ENCODE data around the gene FNDC3B. TPM values are rescaled to one million over a fixed set of nuclear protein-coding genes. Genes with fewer than 3 reads are reported as not detected.

FNDC3B gene
- total RNA-seq, 2 experiments from 2014 or later: 13.4 to 15.3 TPM

DNA sequence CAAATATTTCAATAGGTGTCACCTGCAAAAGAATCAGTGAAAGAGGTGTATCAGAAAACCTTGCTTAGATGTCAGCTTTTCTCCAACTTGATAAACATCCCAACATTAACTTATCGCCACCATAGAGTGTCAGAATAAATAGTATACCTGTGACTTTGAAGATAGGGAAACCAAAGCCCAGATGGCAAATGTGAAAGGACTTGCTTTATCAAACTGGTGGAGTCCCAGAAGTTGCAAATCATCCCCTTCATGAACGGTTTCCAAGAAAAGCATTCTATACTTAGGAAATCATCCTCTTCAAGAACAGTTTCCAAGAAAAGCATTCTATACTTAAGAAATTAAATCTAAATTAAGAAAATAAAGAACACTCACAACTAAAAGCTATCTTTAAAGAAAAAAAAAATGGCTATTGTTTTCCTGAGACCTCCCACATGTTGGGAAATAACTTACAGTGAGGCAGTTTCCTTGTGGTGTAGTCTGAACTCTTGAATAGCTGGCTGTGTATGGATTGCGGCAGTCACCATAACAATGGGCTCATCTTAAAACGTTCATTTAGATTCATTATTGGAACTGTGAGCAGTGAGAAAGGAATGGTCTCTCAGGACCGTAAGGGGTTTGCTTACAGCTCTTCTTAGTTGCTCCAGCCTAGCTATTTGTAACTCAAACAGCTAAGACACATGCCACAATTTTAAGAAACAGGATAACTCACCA is 352.4 kb downstream of the FNDC3B start:
- Mint-ChIP-seq H3K9me3 (peaks cover 6% of the 10 kb centered on the region), H3K4me1 (peaks cover 3% of the 10 kb centered on the region), H3K4me3 (no peak overlapping the region), H3K27me3 (no peaks in the 10 kb centered on the region), H3K27ac (no peak overlapping the region), H3K36me3 (ENCODE audit: low read depth) (peaks cover 1% of the 10 kb centered on the region)
- DNase-seq: no peak
- ChIA-PET POLR2A (no interaction called here), CTCF (interaction anchor here (0.7 kb wide), 1 partner anchor 276 kb away, joined by 4 read pairs; no protein-coding TSS in a partner anchor)

DNA sequence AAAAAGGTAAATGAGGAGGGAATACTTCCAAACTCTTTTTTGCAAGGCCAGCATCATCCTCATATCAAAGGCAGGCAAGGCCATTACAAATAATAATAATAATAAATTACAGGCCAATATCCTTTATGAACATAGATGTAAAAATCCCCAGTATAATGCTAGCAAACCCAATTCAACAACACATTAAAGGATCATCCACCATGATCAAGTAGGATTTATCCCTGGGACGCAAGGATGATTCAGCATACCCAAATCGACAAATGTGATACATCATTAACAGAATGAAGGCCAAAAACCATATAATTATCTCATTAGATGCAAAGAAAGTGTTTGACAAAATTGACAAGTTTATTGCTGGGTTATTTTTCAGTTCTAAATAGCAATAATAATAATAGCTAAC is 355.3 kb downstream of the FNDC3B start:
- Mint-ChIP-seq H3K36me3 (ENCODE audit: low read depth) (peaks cover 1% of the 10 kb centered on the region), H3K4me1 (peaks cover 3% of the 10 kb centered on the region), H3K27ac (no peak overlapping the region), H3K9me3 (peaks cover 6% of the 10 kb centered on the region), H3K27me3 (no peaks in the 10 kb centered on the region), H3K4me3 (no peak overlapping the region)
- ChIA-PET POLR2A (no interaction called here), CTCF (no interaction called here)
- DNase-seq: no peak

DNA sequence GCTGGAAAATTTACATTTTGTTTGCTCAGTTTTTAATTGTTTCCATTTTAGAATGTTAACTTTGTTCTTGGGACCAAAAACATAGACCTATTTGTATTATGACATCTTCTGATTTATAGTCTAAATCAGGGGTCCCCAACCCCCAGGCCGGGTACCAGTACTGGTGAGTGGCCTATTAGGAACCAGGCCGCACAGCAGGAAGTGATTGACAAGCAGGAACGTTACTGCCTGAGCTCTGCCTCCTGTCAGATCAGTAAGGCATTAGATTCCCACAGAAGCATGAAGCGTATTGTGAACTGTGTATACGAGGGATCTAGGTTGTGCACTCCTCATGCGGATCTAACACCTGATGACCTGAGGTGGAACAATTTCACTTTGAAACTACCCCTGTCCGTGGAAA is 357.0 kb downstream of the FNDC3B start:
- peaks cover 3% of the 10 kb centered on the region for H3K4me1 Mint-ChIP-seq
- H3K27me3 Mint-ChIP-seq: no peaks in the 10 kb centered on the region

DNA sequence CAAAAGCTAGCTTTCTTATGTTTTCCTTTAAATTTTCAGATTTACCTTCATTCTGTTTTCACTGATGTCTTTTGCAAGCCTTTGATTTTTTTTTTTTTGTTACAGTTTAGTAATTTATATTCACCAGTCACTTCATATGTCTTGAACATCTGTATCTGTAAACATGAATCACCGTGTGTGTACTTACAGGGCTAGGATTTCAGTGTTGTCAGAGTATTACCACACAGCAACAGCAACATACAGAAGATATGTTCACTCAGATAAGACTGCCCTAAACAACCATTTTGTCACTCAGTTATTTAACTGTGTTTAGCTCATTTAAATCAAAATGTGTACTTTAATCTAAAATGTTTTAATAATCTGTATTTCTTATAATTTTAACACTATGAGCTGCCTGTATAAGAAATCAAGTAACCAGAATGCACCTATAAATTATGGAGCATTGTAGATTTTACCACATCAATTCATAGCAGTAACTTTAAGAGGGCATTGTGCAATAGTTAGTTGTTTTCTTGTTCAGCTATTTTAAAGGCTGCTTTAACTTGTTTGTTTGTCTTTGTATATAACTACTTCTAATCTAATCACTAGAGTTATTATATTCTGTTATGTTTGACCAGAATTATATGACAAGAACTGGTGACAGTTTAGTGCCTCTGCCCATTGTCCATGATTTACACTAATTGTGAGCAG is 358.5 kb downstream of the FNDC3B start:
- no peak for DNase-seq
- CTCF ChIA-PET: interaction anchor here (0.6 to 0.7 kb wide), 3 partner anchors 30 to 282 kb away, joined by 4 read pairs; no protein-coding TSS in a partner anchor
- Mint-ChIP-seq H3K27me3 (no peaks in the 10 kb centered on the region), H3K4me1 (peaks cover 3% of the 10 kb centered on the region), H3K27ac (no peak overlapping the region), H3K4me3 (no peak overlapping the region), H3K9me3 (peaks cover 8% of the 10 kb centered on the region), H3K36me3 (ENCODE audit: low read depth) (peaks cover 3% of the 10 kb centered on the region)
- POLR2A ChIA-PET: no interaction called here

More for the DNA sequence above, 357.0 kb downstream of the FNDC3B start:
- Mint-ChIP-seq H3K9me3 (peaks cover 7% of the 10 kb centered on the region), H3K36me3 (ENCODE audit: low read depth) (peaks cover 3% of the 10 kb centered on the region), H3K27ac (no peak overlapping the region), H3K4me3 (no peak overlapping the region)
- no peak for DNase-seq
- POLR2A ChIA-PET: no interaction called here
- CTCF ChIA-PET: no interaction called here

DNA sequence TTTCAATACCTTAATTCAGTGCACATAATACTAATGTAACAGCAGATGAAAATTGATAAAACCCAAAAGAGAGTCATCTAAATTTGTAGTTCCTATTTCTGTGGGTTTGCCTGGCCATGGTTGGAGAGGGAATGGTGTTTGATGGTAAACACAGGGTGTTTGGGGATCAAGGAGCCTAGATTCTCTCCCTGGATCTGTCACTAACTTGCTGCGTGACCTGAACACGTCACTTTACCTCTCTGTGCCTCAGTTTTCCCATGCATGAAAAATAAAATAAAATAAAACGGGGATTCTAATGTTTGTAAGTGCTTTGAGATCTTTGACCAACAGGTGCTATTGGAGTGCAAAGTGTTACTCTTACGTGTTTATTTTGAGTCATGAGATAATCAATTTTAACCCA is 359.1 kb downstream of the FNDC3B start:
- Mint-ChIP-seq H3K4me3 (no peak overlapping the region), H3K4me1 (peaks cover 1% of the 10 kb centered on the region), H3K27me3 (no peaks in the 10 kb centered on the region), H3K27ac (no peak overlapping the region), H3K36me3 (ENCODE audit: low read depth) (peaks cover 3% of the 10 kb centered on the region), H3K9me3 (peaks cover 5% of the 10 kb centered on the region)
- no peak for DNase-seq
- ChIA-PET CTCF (no interaction called here), POLR2A (no interaction called here)

DNA sequence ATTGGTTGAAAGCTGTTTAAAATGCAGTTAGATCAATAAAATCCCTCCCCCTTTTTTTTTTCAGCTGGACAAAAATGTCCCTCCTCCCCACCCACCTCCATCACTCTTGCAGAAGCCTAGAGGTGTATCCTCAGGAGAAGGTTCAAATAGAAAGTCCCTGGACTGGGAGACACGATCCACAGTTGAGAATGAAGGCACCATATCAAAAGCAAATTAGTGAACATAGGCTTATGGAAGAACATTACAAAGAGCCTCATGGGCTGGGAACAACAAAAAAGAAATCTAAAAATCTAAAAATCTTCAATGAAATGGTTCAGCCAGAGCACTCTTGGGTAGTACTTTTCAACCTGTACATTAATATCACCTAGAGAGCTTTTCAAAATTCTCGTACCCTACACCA is 362.7 kb downstream of the FNDC3B start:
- Mint-ChIP-seq H3K27me3 (peaks cover 2% of the 10 kb centered on the region), H3K4me3 (no peak overlapping the region), H3K36me3 (ENCODE audit: low read depth) (peaks cover 3% of the 10 kb centered on the region), H3K27ac (no peak overlapping the region), H3K9me3 (peaks cover 5% of the 10 kb centered on the region), H3K4me1 (no peaks in the 10 kb centered on the region)
- CTCF ChIA-PET: no interaction called here
- DNase-seq: no peak
- POLR2A ChIA-PET: no interaction called here

DNA sequence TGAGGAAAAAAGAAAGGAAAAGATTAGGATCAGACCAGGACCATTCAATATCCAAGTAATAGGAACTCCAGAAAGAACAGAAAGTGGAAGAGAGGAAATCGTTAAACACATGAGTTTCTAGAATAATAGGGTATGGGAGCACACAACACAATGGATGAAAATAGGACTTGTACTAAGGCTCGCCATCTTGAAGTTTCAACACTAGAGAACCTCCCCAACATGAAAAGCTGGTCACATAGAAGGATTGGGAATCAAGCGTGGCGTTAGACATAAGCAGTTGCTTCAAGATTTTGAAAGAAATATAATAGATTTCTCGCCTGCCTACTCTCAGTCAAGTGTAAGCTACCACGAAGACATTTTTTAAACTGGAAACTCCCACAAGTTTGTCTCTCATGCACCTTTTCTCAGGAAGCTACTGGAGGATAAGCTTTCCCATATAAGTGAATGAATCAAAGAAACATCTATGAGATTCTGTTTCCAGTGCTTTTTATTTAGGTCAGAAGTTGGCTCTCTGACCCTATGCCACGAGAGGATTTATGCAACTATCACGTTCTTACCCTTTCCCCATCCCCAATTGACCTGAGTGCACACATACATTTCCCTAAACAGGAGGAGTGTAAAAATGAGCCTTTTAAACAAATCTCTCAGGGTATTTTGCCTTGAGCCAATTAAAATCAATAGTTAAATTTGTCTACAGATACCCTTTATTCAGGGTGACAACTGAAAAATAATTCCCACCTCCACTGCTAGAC is 363.7 kb downstream of the FNDC3B start:
- DNase-seq: no peak
- peaks cover 3% of the 10 kb centered on the region for H3K36me3 Mint-ChIP-seq (ENCODE audit: low read depth)
- ChIA-PET POLR2A (no interaction called here), CTCF (no interaction called here)
- H3K4me3 Mint-ChIP-seq: no peak overlapping the region
- peaks cover 5% of the 10 kb centered on the region for H3K9me3 Mint-ChIP-seq
- H3K4me1 Mint-ChIP-seq: no peaks in the 10 kb centered on the region
- H3K27me3 Mint-ChIP-seq: peaks cover 2% of the 10 kb centered on the region
- H3K27ac Mint-ChIP-seq: no peak overlapping the region

DNA sequence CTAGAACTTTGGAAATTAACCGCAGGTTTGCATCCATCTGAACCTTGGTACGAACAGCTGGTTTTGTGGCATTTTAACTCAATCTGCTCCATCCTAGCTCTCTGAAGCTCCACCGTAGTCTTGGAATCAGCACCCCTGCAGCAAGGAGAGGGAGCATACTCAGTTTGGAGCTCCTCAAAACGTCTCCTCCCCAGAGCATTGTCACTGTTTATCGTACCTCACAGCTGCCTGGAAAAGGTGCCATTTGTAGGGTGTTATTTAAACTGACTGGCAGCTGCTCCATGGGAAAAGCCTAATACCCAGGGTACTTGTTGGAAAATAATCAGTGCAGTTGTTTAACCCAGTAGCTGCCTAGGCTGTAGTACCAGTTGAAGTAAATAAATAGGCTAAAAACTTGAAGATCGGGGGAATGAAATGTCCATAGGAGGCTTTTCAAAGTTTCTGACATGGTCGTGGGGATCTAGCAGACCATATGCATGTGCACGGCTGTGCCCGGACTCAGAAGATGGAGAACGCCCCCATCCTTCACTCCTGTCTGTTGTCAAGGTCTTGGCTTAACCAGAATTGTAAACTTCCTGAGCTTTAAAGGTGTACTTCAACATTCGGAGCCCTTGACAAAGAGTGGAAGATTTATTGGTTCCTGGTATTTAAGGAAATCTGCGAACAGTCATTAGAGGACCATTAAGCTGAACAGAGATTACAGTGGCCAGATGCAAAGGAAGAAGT is 365.0 kb downstream of the FNDC3B start:
- H3K27me3 Mint-ChIP-seq: peaks cover 2% of the 10 kb centered on the region
- no peaks in the 10 kb centered on the region for H3K4me1 Mint-ChIP-seq
- ChIA-PET POLR2A (no interaction called here), CTCF (no interaction called here)
- no peak for DNase-seq
- no peak overlapping the region for H3K4me3 Mint-ChIP-seq
- peaks cover 3% of the 10 kb centered on the region for H3K36me3 Mint-ChIP-seq (ENCODE audit: low read depth)
- H3K27ac Mint-ChIP-seq: no peak overlapping the region
- H3K9me3 Mint-ChIP-seq: peaks cover 5% of the 10 kb centered on the region

DNA sequence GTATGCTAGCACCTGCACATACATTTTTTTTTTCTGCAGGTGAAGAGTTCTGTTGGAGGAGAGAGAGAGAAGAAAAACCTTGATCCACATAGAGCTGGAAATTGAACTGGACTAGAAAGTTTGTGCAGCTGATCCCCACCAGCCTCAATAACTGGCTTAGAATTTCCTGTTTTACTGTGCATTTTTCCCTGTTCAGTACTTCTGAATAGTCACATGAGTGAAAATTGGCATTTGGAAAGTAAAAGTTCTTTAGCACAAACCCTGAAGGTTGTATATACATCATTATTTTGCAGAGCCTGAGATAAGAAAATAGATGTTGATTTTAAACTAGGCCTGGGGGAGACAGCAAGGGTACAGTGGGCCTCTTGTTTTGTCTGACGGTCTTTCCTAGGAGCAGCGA is 366.5 kb downstream of the FNDC3B start:
- ChIA-PET POLR2A (no interaction called here), CTCF (no interaction called here)
- Mint-ChIP-seq H3K27ac (no peak overlapping the region), H3K9me3 (peaks cover 5% of the 10 kb centered on the region), H3K4me3 (no peak overlapping the region), H3K4me1 (no peaks in the 10 kb centered on the region), H3K36me3 (ENCODE audit: low read depth) (peaks cover 3% of the 10 kb centered on the region), H3K27me3 (peaks cover 3% of the 10 kb centered on the region)
- DNase-seq: no peak

DNA sequence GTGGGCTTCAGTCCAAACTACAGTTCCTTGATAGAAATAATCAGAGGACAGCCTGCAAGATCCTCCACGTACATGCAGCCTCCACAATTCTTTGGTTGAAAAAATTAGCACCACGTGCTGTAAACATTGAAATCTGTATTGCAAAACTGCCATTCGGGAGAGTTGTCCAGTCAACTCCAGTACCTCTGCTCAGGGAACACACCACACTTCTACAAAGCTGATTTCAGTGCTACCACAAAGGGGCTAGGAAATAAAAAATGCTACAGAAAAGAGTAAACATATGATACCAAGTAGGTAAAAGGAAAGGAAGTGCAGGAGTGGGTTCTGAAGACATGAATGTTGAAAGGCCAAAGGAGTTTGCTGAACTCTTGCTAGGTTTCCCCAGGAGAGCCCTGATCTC is 368.5 kb downstream of the FNDC3B start:
- H3K9me3 Mint-ChIP-seq: no peaks in the 10 kb centered on the region
- peaks cover 8% of the 10 kb centered on the region for H3K27me3 Mint-ChIP-seq
- DNase-seq: no peak
- no peaks in the 10 kb centered on the region for H3K4me1 Mint-ChIP-seq
- ChIA-PET POLR2A (no interaction called here), CTCF (no interaction called here)
- no peaks in the 10 kb centered on the region for H3K36me3 Mint-ChIP-seq (ENCODE audit: low read depth)
- no peak overlapping the region for H3K4me3 Mint-ChIP-seq
- no peak overlapping the region for H3K27ac Mint-ChIP-seq

DNA sequence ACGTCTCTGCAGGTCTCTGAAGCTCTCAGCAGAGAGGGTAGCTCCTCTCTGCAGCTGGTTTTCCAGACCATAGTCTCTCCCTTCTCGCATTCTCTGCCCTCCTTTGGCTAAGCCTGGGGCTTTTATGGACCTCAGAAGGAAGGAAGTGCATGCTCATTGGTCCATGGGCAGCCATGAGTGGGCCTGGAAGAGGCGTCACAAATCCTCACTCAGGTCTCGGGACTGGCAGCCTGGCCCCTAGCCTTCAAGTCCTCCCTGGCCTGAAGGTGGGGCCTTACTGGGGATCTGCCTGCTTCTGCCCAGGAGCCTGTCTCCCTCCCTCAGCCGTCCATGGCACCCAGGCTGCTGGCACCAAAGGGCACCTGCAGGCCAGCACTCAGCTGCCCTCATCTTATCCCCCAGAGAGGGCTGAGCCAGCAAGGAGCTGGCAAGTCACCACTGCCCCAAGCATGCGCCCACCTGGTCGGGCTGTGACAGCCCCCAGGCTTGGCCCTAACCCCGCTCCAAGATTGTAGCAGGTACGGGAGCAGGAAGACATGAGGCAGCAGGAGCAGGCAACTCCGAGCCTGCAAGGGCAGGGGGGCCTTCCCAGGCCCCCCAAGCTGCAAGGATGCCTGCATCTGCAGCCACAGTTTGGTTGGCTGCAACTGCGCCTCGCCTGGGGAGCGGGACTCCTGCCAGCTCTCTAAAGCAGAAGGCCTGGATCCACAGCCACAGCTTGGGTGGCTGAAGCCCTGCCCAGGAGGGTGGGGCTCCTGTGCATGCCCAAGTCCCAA is 371.5 kb downstream of the FNDC3B start:
- no peaks in the 10 kb centered on the region for H3K9me3 Mint-ChIP-seq
- ChIA-PET POLR2A (no interaction called here), CTCF (no interaction called here)
- H3K4me3 Mint-ChIP-seq: no peak overlapping the region
- no peaks in the 10 kb centered on the region for H3K4me1 Mint-ChIP-seq
- no peaks in the 10 kb centered on the region for H3K36me3 Mint-ChIP-seq (ENCODE audit: low read depth)
- no peak for DNase-seq
- peaks cover 25% of the 10 kb centered on the region for H3K27me3 Mint-ChIP-seq
- no peak overlapping the region for H3K27ac Mint-ChIP-seq

DNA sequence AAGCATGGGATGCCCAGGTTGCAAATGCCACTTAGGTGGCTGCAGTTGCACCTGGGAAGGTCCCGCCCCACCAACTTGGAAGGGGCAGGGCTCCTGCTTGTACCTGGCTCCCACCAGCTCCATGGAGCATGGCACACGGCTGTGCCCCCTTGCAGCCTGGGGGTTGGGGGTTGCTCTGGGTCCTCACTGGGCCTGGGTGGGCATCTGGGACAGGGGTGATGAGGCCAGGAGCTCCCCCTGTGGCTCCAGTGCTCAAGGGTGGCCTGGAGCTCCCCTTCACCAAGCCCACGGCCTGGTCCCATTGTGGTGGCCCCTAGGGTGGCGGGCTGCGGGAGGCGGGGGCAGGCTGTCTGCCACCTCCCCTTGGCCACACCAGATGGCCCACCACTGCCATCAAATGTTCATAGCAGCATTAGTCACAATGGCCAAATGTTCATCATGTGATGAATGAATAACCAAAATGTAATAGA is 372.1 kb downstream of the FNDC3B start:
- no peaks in the 10 kb centered on the region for H3K36me3 Mint-ChIP-seq (ENCODE audit: low read depth)

More for the DNA sequence above, 372.1 kb downstream of the FNDC3B start:
- DNase-seq: no peak
- CTCF ChIA-PET: no interaction called here
- Mint-ChIP-seq H3K27ac (no peak overlapping the region), H3K9me3 (no peaks in the 10 kb centered on the region), H3K4me1 (no peaks in the 10 kb centered on the region), H3K27me3 (peaks cover 27% of the 10 kb centered on the region), H3K4me3 (no peak overlapping the region)
- POLR2A ChIA-PET: no interaction called here
